ENCODE measurements around the gene POLR1B. TPM values are rescaled to one million over a fixed set of nuclear protein-coding genes. Genes with fewer than 3 reads are reported as not detected.
"Not testable (repeated sequence)": the region's sequence is repeated elsewhere in the genome, so short reads cannot be mapped to it uniquely, and the experiment has no call there.

POLR1B gene
- total RNA-seq, 4 donors from 2014 or later = 6.0 to 24.1 (median 14.8) TPM

GRCh38 chr2:112528541-112528940 is 13.7 kb upstream of the POLR1B start:
- Histone ChIP-seq H3K27ac (no peak overlapping the region), H3K9me3 (no peaks in the 10 kb centered on the region), H3K36me3 (no peaks in the 10 kb centered on the region), H3K4me3 (no peak overlapping the region), H3K4me1 (no peaks in the 10 kb centered on the region), H3K27me3 (no peaks in the 10 kb centered on the region)
- no peak for DNase-seq
- TF ChIP-seq EP300 (IDR thresholded peaks at IDR 0.05; ENCODE audit: low read depth) = no peak
- TF ChIP-seq POLR2AphosphoS5 (IDR thresholded peaks at IDR 0.05) = no peak
- no peak for TF ChIP-seq POLR2A (IDR thresholded peaks at IDR 0.05)
- TF ChIP-seq CTCF (IDR thresholded peaks at IDR 0.05) = no peak
- 92% methylated on average over 5 of the region's 5 CpGs; no CpG with 5 or more reads in 1 of the 2 donors for WGBS, 2 donors (ENCODE audit: low coverage in 1 of 2)
- in situ Hi-C loops (cut with MboI; ENCODE audit: low pct_ligation_motif_present in 1 of 4, low pct_unique_long_range_greater_than_20kb in 1 of 4, low sequenced_read_pairs in 3 of 4) = no loop called here
- intact Hi-C loops (cut with DNase I; ENCODE audit: low total_unique reads) = no loop called here

GRCh38 chr2:112529757-112530156 is 12.5 kb upstream of the POLR1B start:
- Histone ChIP-seq H3K9me3 (no peaks in the 10 kb centered on the region), H3K27ac (no peak overlapping the region), H3K36me3 (no peaks in the 10 kb centered on the region), H3K4me1 (no peaks in the 10 kb centered on the region), H3K27me3 (no peaks in the 10 kb centered on the region), H3K4me3 (no peak overlapping the region)
- TF ChIP-seq POLR2AphosphoS5 (IDR thresholded peaks at IDR 0.05) = no peak
- TF ChIP-seq POLR2A (IDR thresholded peaks at IDR 0.05) = no peak
- no peak for TF ChIP-seq EP300 (IDR thresholded peaks at IDR 0.05; ENCODE audit: low read depth)
- DNase-seq = no peak
- intact Hi-C loops (cut with DNase I; ENCODE audit: low total_unique reads) (no loop called here), in situ Hi-C loops (cut with MboI; ENCODE audit: low pct_ligation_motif_present in 1 of 4, low pct_unique_long_range_greater_than_20kb in 1 of 4, low sequenced_read_pairs in 3 of 4) (no loop called here)
- 77 to 86% methylated on average over 3 to 4 of the region's 4 CpGs for WGBS, 2 donors (ENCODE audit: low coverage in 1 of 2)

- no peaks in the 10 kb centered on the region for H3K4me1 ChIP-seq
- DNase-seq = no peak
- TF ChIP-seq POLR2AphosphoS5 (IDR thresholded peaks at IDR 0.05) (no peak), EP300 (IDR thresholded peaks at IDR 0.05; ENCODE audit: low read depth) (no peak), POLR2A (IDR thresholded peaks at IDR 0.05) (no peak), CTCF (IDR thresholded peaks at IDR 0.05) (no peak)
- in situ Hi-C loops (cut with MboI; ENCODE audit: low pct_ligation_motif_present in 1 of 4, low pct_unique_long_range_greater_than_20kb in 1 of 4, low sequenced_read_pairs in 3 of 4) = no loop called here
- intact Hi-C loops (cut with DNase I; ENCODE audit: low total_unique reads) = no loop called here
- no peak overlapping the region for H3K4me3 ChIP-seq
- H3K27ac ChIP-seq = no peak overlapping the region
- H3K27me3 ChIP-seq = no peaks in the 10 kb centered on the region
- no peaks in the 10 kb centered on the region for H3K9me3 ChIP-seq
- WGBS, 2 donors (ENCODE audit: low coverage in 1 of 2) = 89 to 98% methylated on average over 4 of the region's 4 CpGs
- H3K36me3 ChIP-seq = no peaks in the 10 kb centered on the region
These were observed 11.5 kb upstream of the POLR1B start for GRCh38 chr2:112530728-112531127.

GRCh38 chr2:112534826-112535225 is 7.4 kb upstream of the POLR1B start:
- no peaks in the 10 kb centered on the region for H3K36me3 ChIP-seq
- H3K27me3 ChIP-seq = no peaks in the 10 kb centered on the region
- no peak for DNase-seq
- no peak overlapping the region for H3K27ac ChIP-seq
- no peaks in the 10 kb centered on the region for H3K4me1 ChIP-seq
- 37% methylated on average over 1 of the region's 1 CpG; no CpG with 5 or more reads in 1 of the 2 donors for WGBS, 2 donors (ENCODE audit: low coverage in 1 of 2)
- H3K9me3 ChIP-seq = no peaks in the 10 kb centered on the region
- intact Hi-C loops (cut with DNase I; ENCODE audit: low total_unique reads) = no loop called here
- in situ Hi-C loops (cut with MboI; ENCODE audit: low pct_ligation_motif_present in 1 of 4, low pct_unique_long_range_greater_than_20kb in 1 of 4, low sequenced_read_pairs in 3 of 4) = no loop called here
- no peak overlapping the region for H3K4me3 ChIP-seq
- TF ChIP-seq POLR2A (IDR thresholded peaks at IDR 0.05) (no peak), CTCF (IDR thresholded peaks at IDR 0.05) (no peak), POLR2AphosphoS5 (IDR thresholded peaks at IDR 0.05) (no peak), EP300 (IDR thresholded peaks at IDR 0.05; ENCODE audit: low read depth) (no peak)

- H3K4me1 ChIP-seq; H3K4me3 ChIP-seq; intact Hi-C loops (cut with DNase I; ENCODE audit: low total_unique reads); H3K9me3 ChIP-seq; H3K36me3 ChIP-seq; H3K27me3 ChIP-seq; DNase-seq; in situ Hi-C loops (cut with MboI; ENCODE audit: low pct_ligation_motif_present in 1 of 4, low pct_unique_long_range_greater_than_20kb in 1 of 4, low sequenced_read_pairs in 3 of 4); H3K27ac ChIP-seq: not testable (repeated sequence)
These were observed 5.6 kb upstream of the POLR1B start for GRCh38 chr2:112536665-112537064.

Data from transverse colon (tissue), 4 donors.